ENCODE measurements around the gene AP5S1. TPM values are rescaled to one million over a fixed set of nuclear protein-coding genes. Genes with fewer than 3 reads are reported as not detected.

AP5S1 gene
- total RNA-seq, 1 donor from 2014 or later: 12.3 TPM

GRCh38 chr20:3783511-3784195 is 36.7 kb upstream of the AP5S1 start:
- peaks cover 4% of the 10 kb centered on the region for H3K36me3 Mint-ChIP-seq (ENCODE audit: insufficient read depth)
- H3K27me3 Mint-ChIP-seq: peaks cover 15% of the 10 kb centered on the region
- no peaks in the 10 kb centered on the region for H3K9me3 Mint-ChIP-seq (ENCODE audit: low read depth)
- no peak overlapping the region for H3K27ac Mint-ChIP-seq
- no peak for TF ChIP-seq CTCF (IDR thresholded peaks at IDR 0.05; ENCODE audit: unreplicated experiment)
- H3K4me3 Mint-ChIP-seq (ENCODE audit: low read depth): no peak overlapping the region
- no peak for DNase-seq (ENCODE audit: low spot score, unreplicated experiment)
- peaks cover 19% of the 10 kb centered on the region for H3K4me1 Mint-ChIP-seq (ENCODE audit: low read depth)

- no peak for DNase-seq (ENCODE audit: low spot score, unreplicated experiment)
- Mint-ChIP-seq H3K27ac (no peak overlapping the region), H3K9me3 (ENCODE audit: low read depth) (no peaks in the 10 kb centered on the region), H3K4me3 (ENCODE audit: low read depth) (peak overlapping the region; percentile 17), H3K36me3 (ENCODE audit: insufficient read depth) (peaks cover 4% of the 10 kb centered on the region), H3K27me3 (peaks cover 16% of the 10 kb centered on the region), H3K4me1 (ENCODE audit: low read depth) (peaks cover 19% of the 10 kb centered on the region)
- no peak for TF ChIP-seq CTCF (IDR thresholded peaks at IDR 0.05; ENCODE audit: unreplicated experiment)
These were observed 36.0 kb upstream of the AP5S1 start for GRCh38 chr20:3784216-3784853.

- Mint-ChIP-seq H3K4me3 (ENCODE audit: low read depth) (peak overlapping the region; percentile 17), H3K36me3 (ENCODE audit: insufficient read depth) (peaks cover 4% of the 10 kb centered on the region), H3K27me3 (peaks cover 11% of the 10 kb centered on the region), H3K9me3 (ENCODE audit: low read depth) (no peaks in the 10 kb centered on the region), H3K4me1 (ENCODE audit: low read depth) (peaks cover 19% of the 10 kb centered on the region), H3K27ac (no peak overlapping the region)
- no peak for DNase-seq (ENCODE audit: low spot score, unreplicated experiment)
- no peak for TF ChIP-seq CTCF (IDR thresholded peaks at IDR 0.05; ENCODE audit: unreplicated experiment)
These were observed 35.5 kb upstream of the AP5S1 start for GRCh38 chr20:3784863-3785239.

GRCh38 chr20:3785240-3786125 is 34.9 kb upstream of the AP5S1 start:
- H3K9me3 Mint-ChIP-seq (ENCODE audit: low read depth): no peaks in the 10 kb centered on the region
- no peak overlapping the region for H3K27ac Mint-ChIP-seq
- H3K27me3 Mint-ChIP-seq: peaks cover 11% of the 10 kb centered on the region
- no peak overlapping the region for H3K4me3 Mint-ChIP-seq (ENCODE audit: low read depth)
- DNase-seq (ENCODE audit: low spot score, unreplicated experiment): no peak
- no peak for TF ChIP-seq CTCF (IDR thresholded peaks at IDR 0.05; ENCODE audit: unreplicated experiment)
- H3K36me3 Mint-ChIP-seq (ENCODE audit: insufficient read depth): peaks cover 4% of the 10 kb centered on the region
- peaks cover 18% of the 10 kb centered on the region for H3K4me1 Mint-ChIP-seq (ENCODE audit: low read depth)

GRCh38 chr20:3786126-3786484 is 34.2 kb upstream of the AP5S1 start:
- no peaks in the 10 kb centered on the region for H3K9me3 Mint-ChIP-seq (ENCODE audit: low read depth)
- H3K36me3 Mint-ChIP-seq (ENCODE audit: insufficient read depth): peaks cover 4% of the 10 kb centered on the region
- H3K27ac Mint-ChIP-seq: peak overlapping the region; percentile 83
- DNase-seq (ENCODE audit: low spot score, unreplicated experiment): no peak
- peak overlapping the region; percentile 80 for H3K4me3 Mint-ChIP-seq (ENCODE audit: low read depth)
- TF ChIP-seq CTCF (IDR thresholded peaks at IDR 0.05; ENCODE audit: unreplicated experiment): no peak
- peaks cover 12% of the 10 kb centered on the region for H3K4me1 Mint-ChIP-seq (ENCODE audit: low read depth)
- peaks cover 11% of the 10 kb centered on the region for H3K27me3 Mint-ChIP-seq

All from progenitor cell of endocrine pancreas (in vitro differentiated cells).